Tibial nerve (tissue), 4 donors: ENCODE data around the gene LTBP3.

Source experiments
- CTCF ChIP-seq, 5 experiments: fragments of 200-600 bp in 3 of 5; fragments of 450-650 bp in 2 of 5; sonication (generic) in 3 of 5; IDR thresholded peaks; one replicate each; pipeline ENCODE4 v1.5.1; 2016 to 2019; ENCODE audit warnings: antibody characterized with exemption in 5 of 5, mild to moderate bottlenecking in 3 of 5, moderate library complexity in 2 of 5
- EP300 ChIP-seq, 2 donors: sonication (generic); formaldehyde crosslinking; IDR thresholded peaks; one replicate each; pipeline ENCODE4 v1.6.1; 2017; ENCODE audit warnings: antibody characterized with exemption in 2 of 2, mild to moderate bottlenecking in 1 of 2
- POLR2A ChIP-seq, 2 donors: fragments of 450-650 bp; IDR thresholded peaks; one replicate each; pipeline ENCODE4 v1.6.1; 2017; ENCODE audit warnings: antibody characterized with exemption in 2 of 2, mild to moderate bottlenecking in 2 of 2, moderate library complexity in 2 of 2

- TF ChIP-seq CTCF (IDR thresholded peaks at IDR 0.05) (no peak), POLR2A (IDR thresholded peaks at IDR 0.05) (peak; percentile 30 to 32), EP300 (IDR thresholded peaks at IDR 0.05) (peak in 1 of 2 donors; percentile 91)
Observed at GRCh38 chr11:65501472-65502273, 56.5 kb downstream of the LTBP3 start.
